Panc1 (cell line): Measurements from ENCODE around the gene P2RY6.

ENCODE experiments used
- CTCF ChIP-seq: fragments of 450-650 bp; IDR thresholded peaks from 2 replicates; pipeline ENCODE4 v1.5.1; 2017; ENCODE audit warnings: mild to moderate bottlenecking
- POLR2AphosphoS5 ChIP-seq: IDR thresholded peaks from 2 replicates; pipeline ENCODE4 v1.6.1; 2012; ENCODE audit warnings: mild to moderate bottlenecking, low read depth, low read length, moderate library complexity
- REST ChIP-seq, 2 experiments: IDR thresholded peaks; 2 replicates each; pipeline ENCODE4 v1.6.1; 2011 to 2012; ENCODE audit warnings: low read depth in 2 of 2, control low read depth in 1 of 2, low read length in 1 of 2, mild to moderate bottlenecking in 1 of 2, moderate library complexity in 1 of 2; ENCODE audit not compliant: insufficient read depth in 1 of 2
- SIN3A ChIP-seq: IDR thresholded peaks from 2 replicates; pipeline ENCODE4 v1.6.1; 2012; ENCODE audit warnings: low read depth, mild to moderate bottlenecking, low read length, moderate library complexity, borderline replicate concordance; ENCODE audit not compliant: insufficient read depth
- TCF7L2 ChIP-seq: IDR thresholded peaks from 2 replicates; pipeline ENCODE4 v1.6.1; 2011; ENCODE audit warnings: mild to moderate bottlenecking, low read depth, low read length, inconsistent platforms

GRCh38 chr11:73346186-73346935 is 74.2 kb downstream of the P2RY6 start:
- TF ChIP-seq POLR2AphosphoS5 = no peak
- no peak for TF ChIP-seq CTCF
- no peak for TF ChIP-seq TCF7L2
- TF ChIP-seq SIN3A = no peak
- no peak for TF ChIP-seq REST (IDR thresholded peaks at IDR 0.05; ENCODE audit: insufficient read depth in 1 of 2, low read depth in 2 of 2, low read length in 1 of 2)
